AG10803 (cell line): ENCODE measurements around the gene TAOK1.

ENCODE experiments used
- DNase-seq: peaks from one replicate; pipeline ENCODE4 v3.0.0; 2010; ENCODE audit warnings: low read depth
- H3K4me3 ChIP-seq: 2 replicates; pipeline ENCODE4 v1.5.1; 2011; ENCODE audit warnings: mild to moderate bottlenecking, low read length, control low read depth
- TF ChIP-seq, protein P1 (sequence below): conservative IDR thresholded peaks from 2 replicates; pipeline ENCODE4 v1.5.1; 2011; ENCODE audit warnings: mild to moderate bottlenecking, low read length, control low read depth, inconsistent platforms

The TAOK1 gene

DNA sequence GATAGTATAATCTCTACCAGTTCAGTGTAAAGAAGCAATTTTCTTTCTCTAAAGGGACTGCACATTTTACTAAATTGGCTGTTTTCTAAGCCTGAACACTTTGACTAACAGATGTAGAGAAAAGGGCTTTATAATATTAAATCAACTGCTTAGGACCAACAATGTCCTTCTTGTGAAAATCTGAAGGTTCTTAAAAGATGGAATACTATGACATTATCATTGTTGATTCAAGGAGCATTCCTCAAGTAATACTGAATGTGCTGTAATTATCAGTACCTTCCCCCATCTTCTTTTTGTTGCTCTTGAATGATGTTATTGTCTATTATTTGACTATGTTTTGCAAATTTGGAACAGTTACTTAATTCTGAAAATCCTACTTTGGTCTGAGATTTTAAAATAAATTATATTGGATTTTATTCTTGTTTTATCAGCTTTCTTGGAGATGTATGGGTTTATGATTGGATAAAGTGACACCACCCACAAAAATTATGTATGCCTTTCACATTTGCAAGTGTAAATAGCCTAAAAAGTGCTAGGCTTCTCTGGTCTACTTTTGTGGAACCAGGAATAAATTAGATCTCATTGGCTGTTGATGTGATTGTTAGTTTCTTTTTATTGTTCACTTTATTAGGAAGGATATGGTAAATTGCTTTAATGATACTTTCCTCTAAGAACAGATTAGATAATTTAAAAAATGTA, 53.0 kb downstream of the TAOK1 start:
- no peak for DNase-seq
- no peak overlapping the region for H3K4me3 ChIP-seq
- TF ChIP-seq, protein P1, sequence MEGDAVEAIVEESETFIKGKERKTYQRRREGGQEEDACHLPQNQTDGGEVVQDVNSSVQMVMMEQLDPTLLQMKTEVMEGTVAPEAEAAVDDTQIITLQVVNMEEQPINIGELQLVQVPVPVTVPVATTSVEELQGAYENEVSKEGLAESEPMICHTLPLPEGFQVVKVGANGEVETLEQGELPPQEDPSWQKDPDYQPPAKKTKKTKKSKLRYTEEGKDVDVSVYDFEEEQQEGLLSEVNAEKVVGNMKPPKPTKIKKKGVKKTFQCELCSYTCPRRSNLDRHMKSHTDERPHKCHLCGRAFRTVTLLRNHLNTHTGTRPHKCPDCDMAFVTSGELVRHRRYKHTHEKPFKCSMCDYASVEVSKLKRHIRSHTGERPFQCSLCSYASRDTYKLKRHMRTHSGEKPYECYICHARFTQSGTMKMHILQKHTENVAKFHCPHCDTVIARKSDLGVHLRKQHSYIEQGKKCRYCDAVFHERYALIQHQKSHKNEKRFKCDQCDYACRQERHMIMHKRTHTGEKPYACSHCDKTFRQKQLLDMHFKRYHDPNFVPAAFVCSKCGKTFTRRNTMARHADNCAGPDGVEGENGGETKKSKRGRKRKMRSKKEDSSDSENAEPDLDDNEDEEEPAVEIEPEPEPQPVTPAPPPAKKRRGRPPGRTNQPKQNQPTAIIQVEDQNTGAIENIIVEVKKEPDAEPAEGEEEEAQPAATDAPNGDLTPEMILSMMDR, result no peak

DNA sequence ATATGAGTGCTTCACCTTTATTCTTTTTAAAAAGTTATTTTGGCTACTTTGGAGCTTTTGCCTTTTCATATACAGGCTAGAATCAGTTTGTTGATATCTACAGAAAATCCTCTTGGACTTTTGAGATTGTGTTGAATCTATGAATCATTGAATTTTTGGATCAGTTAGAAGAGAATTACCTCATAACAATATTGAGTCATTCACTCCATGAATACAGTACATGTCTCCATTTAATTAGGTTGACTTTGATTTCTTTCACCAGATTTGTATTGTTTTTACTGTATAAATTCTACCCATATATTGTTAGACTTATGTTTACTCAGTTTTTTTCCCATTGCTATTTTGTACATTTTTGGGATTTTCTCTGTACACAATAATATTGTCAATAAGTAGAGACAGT, 54.4 kb downstream of the TAOK1 start:
- TF ChIP-seq, protein P1, result no peak
- DNase-seq, result peak; percentile 35
- H3K4me3 ChIP-seq, result no peak overlapping the region

DNA sequence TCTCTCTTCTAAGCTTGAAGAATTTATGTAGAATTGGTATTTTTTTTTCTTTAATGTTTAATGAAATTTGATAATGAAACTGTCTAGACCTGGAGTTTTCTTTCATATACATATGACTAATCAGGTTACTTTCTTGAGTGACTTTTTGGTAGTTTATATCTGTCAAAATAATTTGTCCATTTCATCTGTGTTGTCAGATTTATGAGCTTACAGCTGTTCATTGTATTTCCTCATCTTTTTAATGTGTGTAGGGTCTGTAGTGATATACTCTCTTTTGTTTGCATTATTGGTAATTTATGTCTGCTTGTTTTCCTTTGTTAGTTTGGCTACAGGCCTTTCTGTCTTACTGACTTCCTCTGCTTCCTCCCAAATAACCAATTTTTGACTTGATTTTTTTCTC, 55.7 kb downstream of the TAOK1 start:
- H3K4me3 ChIP-seq, result no peak overlapping the region
- no peak for DNase-seq
- TF ChIP-seq, protein P1, result no peak

DNA sequence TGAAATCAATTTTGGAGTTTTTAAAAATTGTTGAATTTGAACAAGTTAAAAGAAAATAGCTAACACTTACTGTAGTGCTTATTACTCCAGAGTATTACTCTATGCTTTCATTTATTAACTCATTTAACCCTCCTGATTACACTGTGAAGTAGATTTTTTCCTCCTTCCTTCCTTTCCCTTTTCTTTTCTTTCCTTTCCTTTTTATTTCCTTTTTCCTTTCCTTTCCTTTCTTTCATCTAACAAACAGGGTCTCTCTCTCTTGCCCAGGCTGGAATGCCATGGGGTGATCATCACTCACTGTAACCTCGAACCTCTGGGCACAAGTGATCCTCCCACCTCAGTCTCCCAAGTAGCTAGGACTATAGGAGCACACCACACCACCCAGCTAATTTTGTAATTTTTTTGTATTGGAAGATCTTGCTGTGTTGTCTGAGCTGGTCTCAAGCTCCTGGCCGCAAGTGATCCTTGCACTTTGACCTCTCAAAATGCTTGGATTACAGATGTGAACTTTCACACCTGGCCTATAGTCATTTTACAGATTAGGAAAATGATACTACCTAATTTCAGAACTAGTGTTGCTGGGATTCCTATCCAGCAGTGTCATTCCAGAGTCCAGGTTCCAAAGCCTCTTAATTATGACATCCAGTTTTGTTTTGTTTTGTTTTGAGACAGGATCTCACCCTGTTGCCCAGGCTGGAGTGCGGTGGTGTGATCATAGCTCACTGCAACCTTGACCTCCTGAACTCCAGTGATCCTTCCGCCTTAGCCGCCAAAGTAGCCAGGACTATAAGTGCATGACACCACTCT, 59.9 kb downstream of the TAOK1 start:
- no peak for DNase-seq
- no peak overlapping the region for H3K4me3 ChIP-seq
- TF ChIP-seq, protein P1, result no peak

DNA sequence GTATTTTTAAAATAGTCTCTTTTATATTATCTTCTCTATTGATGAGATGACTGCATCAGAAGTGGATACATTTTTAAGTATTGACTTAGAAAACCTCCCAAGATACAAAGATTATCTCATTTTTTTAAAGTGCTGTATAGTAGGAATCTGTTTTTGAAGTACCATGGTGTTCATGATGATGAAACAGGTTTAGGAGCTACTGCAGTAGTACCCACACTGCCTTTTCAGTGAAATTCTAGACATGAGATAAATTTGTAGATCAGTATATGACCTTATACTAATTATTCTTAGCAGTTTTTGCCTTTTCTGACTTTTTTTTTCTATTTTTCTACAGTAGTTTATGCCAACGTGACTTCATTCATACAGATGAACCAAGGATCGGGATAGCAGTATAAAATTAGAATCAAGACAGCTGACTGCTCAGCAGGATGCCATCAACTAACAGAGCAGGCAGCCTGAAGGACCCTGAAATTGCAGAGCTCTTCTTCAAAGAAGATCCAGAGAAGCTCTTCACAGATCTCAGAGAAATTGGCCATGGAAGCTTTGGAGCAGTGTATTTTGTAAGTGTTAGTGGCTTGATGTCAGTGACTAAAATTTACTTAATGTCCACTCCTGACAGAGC, 61.1 kb downstream of the TAOK1 start:
- no peak overlapping the region for H3K4me3 ChIP-seq
- TF ChIP-seq, protein P1, result no peak
- no peak for DNase-seq

DNA sequence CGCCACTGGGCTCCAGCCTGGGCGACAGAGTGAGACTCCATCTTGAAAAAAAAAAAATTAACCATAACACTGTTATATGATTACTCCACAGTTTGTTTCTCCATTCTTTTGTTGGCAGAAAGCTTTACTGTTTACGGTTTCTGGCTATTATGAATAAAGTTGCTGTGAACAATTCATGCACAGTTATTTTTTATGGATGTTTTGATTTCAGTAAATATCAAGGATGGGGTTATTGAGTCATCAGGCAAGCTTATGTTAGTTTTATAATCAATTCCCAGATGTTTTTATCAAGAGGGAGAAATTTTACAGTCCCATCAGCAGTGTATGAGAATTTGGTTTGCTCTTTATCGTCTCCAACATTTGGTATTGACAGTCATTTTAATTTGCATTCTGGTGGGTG, 67.9 kb downstream of the TAOK1 start:
- DNase-seq, result no peak
- TF ChIP-seq, protein P1, result no peak
- no peak overlapping the region for H3K4me3 ChIP-seq
